ENCODE data around the gene HYKK. TPM values are rescaled to one million over a fixed set of nuclear protein-coding genes. Genes with fewer than 3 reads are reported as not detected.

Gene HYKK
- total and polyA plus RNA-seq, 2 donors (not counting 1 experiment from before 2014, with no cell fraction given) = 0.28 to 0.42 TPM

- Histone ChIP-seq H3K9me3 (ENCODE audit: control extremely low read depth in 1 of 3, control insufficient read depth in 2 of 3, insufficient read depth in 1 of 3, low read length in 2 of 3) (no peaks in the 10 kb centered on the region), H3K79me2 (ENCODE audit: control insufficient read depth, insufficient read depth, low read length) (no peaks in the 10 kb centered on the region), H3K4me1 (ENCODE audit: control insufficient read depth in 2 of 2, insufficient read depth in 2 of 2, low read length in 2 of 2) (no peaks in the 10 kb centered on the region), H4K20me1 (ENCODE audit: control insufficient read depth, insufficient read depth, low read length, poor library complexity, severe bottlenecking) (no peaks in the 10 kb centered on the region), H3K27ac (ENCODE audit: low read length in 2 of 2) (no peak overlapping the region), H3K9ac (ENCODE audit: low read length) (no peak overlapping the region), H3K4me3 (ENCODE audit: control extremely low read depth in 1 of 5, extremely low read depth in 1 of 5, insufficient read depth in 1 of 5, low read depth in 2 of 5, low read length in 4 of 5) (no peak overlapping the region), H3K27me3 (replicated peaks in 1 of 4; ENCODE audit: control extremely low read depth in 1 of 4, control insufficient read depth in 3 of 4, insufficient read depth in 4 of 4, low read length in 3 of 4) (no peaks in the 10 kb centered on the region), H3K36me3 (replicated peaks in 1 of 2; ENCODE audit: control extremely low read depth in 1 of 2, control insufficient read depth in 1 of 2, extremely low read depth in 1 of 2, insufficient read depth in 2 of 2, low read length in 1 of 2) (peaks cover 5 to 67% of the 10 kb centered on the region in 2 experiments), H3K4me2 (replicated peaks; ENCODE audit: low read depth, low read length, poor library complexity, severe bottlenecking) (no peak overlapping the region), H2AFZ (ENCODE audit: insufficient read depth, low read depth, low read length, poor library complexity, severe bottlenecking) (no peak overlapping the region)
- ATAC-seq (ENCODE audit: low read depth) (no peak), DNase-seq (no peak)
- no peak overlapping the region for H3K4me3 Mint-ChIP-seq
- no peaks in the 10 kb centered on the region for H3K27me3 Mint-ChIP-seq
- 80% methylated on average over 5 of the region's 7 CpGs for WGBS (ENCODE audit: insufficient coverage)
- ChIA-PET POLR2A (no interaction called here), CTCF (no interaction called here)
- TF ChIP-seq CTCF (IDR thresholded peaks at IDR 0.05) (no peak), EZH2 (IDR thresholded peaks at IDR 0.05; ENCODE audit: borderline replicate concordance, insufficient read depth, low read depth, low read length, poor library complexity, severe bottlenecking) (no peak)
- no peak overlapping the region for H3K27ac Mint-ChIP-seq
- no peaks in the 10 kb centered on the region for H3K9me3 Mint-ChIP-seq (ENCODE audit: insufficient read depth)
- intact Hi-C loops (cut with micrococcal nuclease) = no loop called here
- H3K4me1 Mint-ChIP-seq = no peaks in the 10 kb centered on the region
Observed at GRCh38 chr15:78481917-78482316, 25.5 kb upstream of the HYKK start.

DNA sequence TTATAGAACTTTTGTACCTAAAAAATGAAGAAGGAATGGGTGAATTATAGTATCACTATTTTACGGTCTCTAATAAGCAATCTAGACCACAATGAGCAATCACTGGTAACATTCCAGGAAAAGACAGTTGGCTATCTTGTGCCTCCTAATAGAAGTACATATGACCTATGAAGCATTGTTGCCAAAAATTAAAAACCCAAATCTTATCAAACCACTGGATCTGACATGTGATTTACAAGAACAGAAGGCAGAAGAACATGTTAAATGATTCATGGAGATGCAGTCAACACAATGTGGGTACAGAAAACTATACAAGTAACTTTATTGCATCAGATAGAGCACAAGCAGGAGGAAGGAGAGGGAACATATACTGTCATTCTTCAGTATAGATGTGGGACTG is 14.5 kb upstream of the HYKK start:
- Histone ChIP-seq H3K4me3 (ENCODE audit: control extremely low read depth in 1 of 5, extremely low read depth in 1 of 5, insufficient read depth in 1 of 5, low read depth in 2 of 5, low read length in 4 of 5) (no peak overlapping the region), H3K9ac (ENCODE audit: low read length) (no peak overlapping the region), H2AFZ (ENCODE audit: insufficient read depth, low read depth, low read length, poor library complexity, severe bottlenecking) (no peak overlapping the region), H3K36me3 (replicated peaks in 1 of 2; ENCODE audit: control extremely low read depth in 1 of 2, control insufficient read depth in 1 of 2, extremely low read depth in 1 of 2, insufficient read depth in 2 of 2, low read length in 1 of 2) (peaks cover 11 to 57% of the 10 kb centered on the region in 2 experiments), H3K4me1 (ENCODE audit: control insufficient read depth in 2 of 2, insufficient read depth in 2 of 2, low read length in 2 of 2) (no peaks in the 10 kb centered on the region), H3K9me3 (ENCODE audit: control extremely low read depth in 1 of 3, control insufficient read depth in 2 of 3, insufficient read depth in 1 of 3, low read length in 2 of 3) (no peaks in the 10 kb centered on the region), H3K4me2 (replicated peaks; ENCODE audit: low read depth, low read length, poor library complexity, severe bottlenecking) (no peak overlapping the region), H3K27ac (ENCODE audit: low read length in 2 of 2) (no peak overlapping the region), H3K27me3 (replicated peaks in 1 of 4; ENCODE audit: control extremely low read depth in 1 of 4, control insufficient read depth in 3 of 4, insufficient read depth in 4 of 4, low read length in 3 of 4) (no peaks in the 10 kb centered on the region), H3K79me2 (ENCODE audit: control insufficient read depth, insufficient read depth, low read length) (no peaks in the 10 kb centered on the region), H4K20me1 (ENCODE audit: control insufficient read depth, insufficient read depth, low read length, poor library complexity, severe bottlenecking) (no peaks in the 10 kb centered on the region)
- Mint-ChIP-seq H3K4me1 (no peaks in the 10 kb centered on the region), H3K27ac (no peak overlapping the region), H3K4me3 (no peak overlapping the region), H3K27me3 (no peaks in the 10 kb centered on the region), H3K9me3 (ENCODE audit: insufficient read depth) (no peaks in the 10 kb centered on the region)
- ATAC-seq (ENCODE audit: low read depth) (no peak), DNase-seq (no peak)
- CTCF ChIA-PET = no interaction called here
- no CpG with 5 or more reads among the region's 1 CpG for WGBS (ENCODE audit: insufficient coverage)
- POLR2A ChIA-PET = no interaction called here
- TF ChIP-seq EZH2 (IDR thresholded peaks at IDR 0.05; ENCODE audit: borderline replicate concordance, insufficient read depth, low read depth, low read length, poor library complexity, severe bottlenecking) = no peak
- no peak for TF ChIP-seq CTCF (IDR thresholded peaks at IDR 0.05)
- intact Hi-C loops (cut with micrococcal nuclease) = no loop called here
